GM10266 (cell line): Measurements from ENCODE around the gene NSD1.

ENCODE experiments used
- DNase-seq: peaks from one replicate; pipeline ENCODE4 v3.0.0; 2012; ENCODE audit errors: extremely low spot score
- TF ChIP-seq, protein P1 (sequence below): IDR thresholded peaks from 2 replicates; pipeline ENCODE4 v1.5.1; 2012; ENCODE audit warnings: mild to moderate bottlenecking, low read depth; ENCODE audit not compliant: control insufficient read depth, insufficient read depth; ENCODE audit errors: missing control alignments

Gene NSD1

DNA sequence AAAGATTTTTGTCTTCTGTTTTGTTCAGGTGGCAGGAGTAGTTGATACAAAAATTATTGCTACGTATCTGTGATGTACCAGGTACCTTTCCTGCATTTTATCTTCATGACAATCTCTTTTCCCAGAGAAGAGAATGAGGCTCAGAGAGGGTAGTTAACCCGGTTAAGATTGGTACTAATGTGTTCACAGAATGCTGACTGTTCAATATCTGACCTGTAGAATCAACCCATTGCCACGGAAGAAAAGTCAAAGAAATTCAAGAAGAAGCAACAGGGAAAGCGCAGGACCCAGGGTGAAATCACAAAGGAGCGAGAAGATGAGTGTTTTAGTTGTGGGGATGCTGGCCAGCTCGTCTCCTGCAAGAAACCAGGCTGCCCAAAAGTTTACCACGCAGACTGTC, 158.2 kb downstream of the NSD1 start:
- DNase-seq = no peak
- TF ChIP-seq, protein P1, sequence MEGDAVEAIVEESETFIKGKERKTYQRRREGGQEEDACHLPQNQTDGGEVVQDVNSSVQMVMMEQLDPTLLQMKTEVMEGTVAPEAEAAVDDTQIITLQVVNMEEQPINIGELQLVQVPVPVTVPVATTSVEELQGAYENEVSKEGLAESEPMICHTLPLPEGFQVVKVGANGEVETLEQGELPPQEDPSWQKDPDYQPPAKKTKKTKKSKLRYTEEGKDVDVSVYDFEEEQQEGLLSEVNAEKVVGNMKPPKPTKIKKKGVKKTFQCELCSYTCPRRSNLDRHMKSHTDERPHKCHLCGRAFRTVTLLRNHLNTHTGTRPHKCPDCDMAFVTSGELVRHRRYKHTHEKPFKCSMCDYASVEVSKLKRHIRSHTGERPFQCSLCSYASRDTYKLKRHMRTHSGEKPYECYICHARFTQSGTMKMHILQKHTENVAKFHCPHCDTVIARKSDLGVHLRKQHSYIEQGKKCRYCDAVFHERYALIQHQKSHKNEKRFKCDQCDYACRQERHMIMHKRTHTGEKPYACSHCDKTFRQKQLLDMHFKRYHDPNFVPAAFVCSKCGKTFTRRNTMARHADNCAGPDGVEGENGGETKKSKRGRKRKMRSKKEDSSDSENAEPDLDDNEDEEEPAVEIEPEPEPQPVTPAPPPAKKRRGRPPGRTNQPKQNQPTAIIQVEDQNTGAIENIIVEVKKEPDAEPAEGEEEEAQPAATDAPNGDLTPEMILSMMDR = no peak

DNA sequence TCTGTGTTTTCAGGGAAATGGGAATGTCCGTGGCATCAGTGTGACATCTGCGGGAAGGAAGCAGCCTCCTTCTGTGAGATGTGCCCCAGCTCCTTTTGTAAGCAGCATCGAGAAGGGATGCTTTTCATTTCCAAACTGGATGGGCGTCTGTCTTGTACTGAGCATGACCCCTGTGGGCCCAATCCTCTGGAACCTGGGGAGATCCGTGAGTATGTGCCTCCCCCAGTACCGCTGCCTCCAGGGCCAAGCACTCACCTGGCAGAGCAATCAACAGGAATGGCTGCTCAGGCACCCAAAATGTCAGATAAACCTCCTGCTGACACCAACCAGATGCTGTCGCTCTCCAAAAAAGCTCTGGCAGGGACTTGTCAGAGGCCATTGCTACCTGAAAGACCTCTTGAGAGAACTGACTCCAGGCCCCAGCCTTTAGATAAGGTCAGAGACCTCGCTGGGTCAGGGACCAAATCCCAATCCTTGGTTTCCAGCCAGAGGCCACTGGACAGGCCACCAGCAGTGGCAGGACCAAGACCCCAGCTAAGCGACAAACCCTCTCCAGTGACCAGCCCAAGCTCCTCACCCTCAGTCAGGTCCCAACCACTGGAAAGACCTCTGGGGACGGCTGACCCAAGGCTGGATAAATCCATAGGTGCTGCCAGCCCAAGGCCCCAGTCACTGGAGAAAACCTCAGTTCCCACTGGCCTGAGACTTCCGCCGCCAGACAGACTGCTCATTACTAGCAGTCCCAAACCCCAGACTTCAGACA, 160.4 kb downstream of the NSD1 start:
- DNase-seq = no peak
- TF ChIP-seq, protein P1 = no peak

GRCh38 chr5:177294632-177295031, 161.1 kb downstream of the NSD1 start:
- no peak for DNase-seq
- TF ChIP-seq, protein P1 = no peak

GRCh38 chr5:177295924-177296323, 162.4 kb downstream of the NSD1 start:
- TF ChIP-seq, protein P1 = no peak

GRCh38 chr5:177296581-177296980, 163.0 kb downstream of the NSD1 start:
- TF ChIP-seq, protein P1 = no peak
- DNase-seq = no peak

More at GRCh38 chr5:177295924-177296323, 162.4 kb downstream of the NSD1 start:
- DNase-seq = no peak

DNA sequence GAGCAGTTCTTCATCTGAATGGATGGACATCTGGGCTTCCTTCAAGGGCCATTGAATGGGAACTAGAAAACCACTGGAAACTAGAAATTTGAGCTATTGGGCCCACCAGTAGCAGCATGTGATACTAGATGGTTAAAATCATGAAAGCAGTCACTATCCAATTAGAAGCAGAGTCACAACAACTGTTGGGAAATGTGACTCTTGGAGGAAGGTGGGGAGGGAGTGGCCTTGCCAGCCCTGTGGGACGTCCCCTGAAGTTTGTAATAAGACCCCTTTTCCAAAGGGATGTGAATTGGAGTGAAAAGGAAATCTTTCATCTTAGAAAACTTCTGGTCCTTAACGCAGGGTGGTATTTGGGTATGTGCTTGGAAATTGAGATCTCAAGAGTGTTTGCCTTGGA, 164.3 kb downstream of the NSD1 start:
- no peak for DNase-seq
- TF ChIP-seq, protein P1 = no peak

- no peak for DNase-seq
Observed at GRCh38 chr5:177299697-177300096, 166.1 kb downstream of the NSD1 start.

More at GRCh38 chr5:177299697-177300096, 166.1 kb downstream of the NSD1 start:
- TF ChIP-seq, protein P1 = no peak
